Memory B cell (primary cell): Measurements from ENCODE around the gene C9orf85.
"Not testable (repeated sequence)": the region's sequence is repeated elsewhere in the genome, so short reads cannot be mapped to it uniquely, and the experiment has no call there.

ENCODE experiments used
- ATAC-seq: fragments of 150-1000 bp; cut with Tn5 transposase; 2 replicates; pipeline ENCODE4 v1.10.0; 2021; ENCODE audit warnings: low read depth, mild to moderate bottlenecking, moderate library complexity
- DNase-seq, 2 donors: peaks; one replicate each; pipeline ENCODE4 v3.0.0; 2022; ENCODE audit warnings: low spot score in 2 of 2
- H3K27ac Mint-ChIP-seq: one replicate; pipeline ENCODE4 v1.8.0; 2022; ENCODE audit warnings: mild to moderate bottlenecking, moderate library complexity, mixed read lengths
- H3K27me3 Mint-ChIP-seq: one replicate; pipeline ENCODE4 v1.8.0; 2022; ENCODE audit warnings: mixed read lengths
- H3K36me3 Mint-ChIP-seq: one replicate; pipeline ENCODE4 v1.8.0; 2022; ENCODE audit warnings: mild to moderate bottlenecking, mixed read lengths
- H3K4me1 Mint-ChIP-seq: one replicate; pipeline ENCODE4 v1.8.0; 2022; ENCODE audit warnings: mixed read lengths
- H3K4me3 Mint-ChIP-seq: one replicate; pipeline ENCODE4 v1.8.0; 2022; ENCODE audit warnings: mild to moderate bottlenecking, moderate library complexity, mixed read lengths
- H3K9me3 Mint-ChIP-seq: one replicate; pipeline ENCODE4 v1.8.0; 2022; ENCODE audit warnings: mixed read lengths

The C9orf85 gene

GRCh38 chr9:71891557-71892189 lies 19.8 kb upstream of the C9orf85 start:
- Mint-ChIP-seq H3K36me3 (peaks cover 5% of the 10 kb centered on the region), H3K4me3 (no peak overlapping the region)
- peak; percentile 58 for ATAC-seq

GRCh38 chr9:71895117-71895516 lies 16.3 kb upstream of the C9orf85 start:
- ATAC-seq = no peak

More at GRCh38 chr9:71891557-71892189, 19.8 kb upstream of the C9orf85 start:
- Mint-ChIP-seq H3K27ac (peak overlapping the region; percentile 73), H3K27me3 (no peaks in the 10 kb centered on the region), H3K9me3 (no peaks in the 10 kb centered on the region), H3K4me1 (peaks cover 37% of the 10 kb centered on the region)
- DNase-seq = no peak

GRCh38 chr9:71895955-71896354 lies 15.5 kb upstream of the C9orf85 start:
- ATAC-seq (no peak), DNase-seq (no peak)
- Mint-ChIP-seq H3K9me3 (no peaks in the 10 kb centered on the region), H3K4me1 (peaks cover 44% of the 10 kb centered on the region), H3K27ac (no peak overlapping the region), H3K4me3 (no peak overlapping the region), H3K27me3 (no peaks in the 10 kb centered on the region), H3K36me3 (peaks cover 7% of the 10 kb centered on the region)

More at GRCh38 chr9:71895117-71895516, 16.3 kb upstream of the C9orf85 start:
- no peak overlapping the region for H3K4me3 Mint-ChIP-seq
- H3K4me1 Mint-ChIP-seq = peaks cover 42% of the 10 kb centered on the region
- H3K9me3 Mint-ChIP-seq = no peaks in the 10 kb centered on the region
- peaks cover 7% of the 10 kb centered on the region for H3K36me3 Mint-ChIP-seq
- H3K27me3 Mint-ChIP-seq = no peaks in the 10 kb centered on the region
- no peak for DNase-seq
- H3K27ac Mint-ChIP-seq = no peak overlapping the region

GRCh38 chr9:71896761-71897160 lies 14.7 kb upstream of the C9orf85 start:
- H3K9me3 Mint-ChIP-seq = no peaks in the 10 kb centered on the region

GRCh38 chr9:71897577-71897976 lies 13.9 kb upstream of the C9orf85 start:
- Mint-ChIP-seq H3K4me3 (peak overlapping the region; percentile 40), H3K36me3 (peaks cover 4% of the 10 kb centered on the region), H3K27me3 (no peaks in the 10 kb centered on the region), H3K9me3 (no peaks in the 10 kb centered on the region), H3K4me1 (peaks cover 44% of the 10 kb centered on the region), H3K27ac (peak overlapping the region; percentile 51)
- DNase-seq (no peak), ATAC-seq (peak; percentile 73)

More at GRCh38 chr9:71896761-71897160, 14.7 kb upstream of the C9orf85 start:
- H3K27me3 Mint-ChIP-seq = no peaks in the 10 kb centered on the region
- no peak for DNase-seq
- H3K27ac Mint-ChIP-seq = peak overlapping the region; percentile 51
- H3K36me3 Mint-ChIP-seq = peaks cover 4% of the 10 kb centered on the region
- H3K4me1 Mint-ChIP-seq = peaks cover 41% of the 10 kb centered on the region
- peak; percentile 48 for ATAC-seq
- peak overlapping the region; percentile 45 for H3K4me3 Mint-ChIP-seq

GRCh38 chr9:71898756-71899155 lies 12.7 kb upstream of the C9orf85 start:
- H3K27me3 Mint-ChIP-seq = not testable (repeated sequence)

GRCh38 chr9:71901695-71902597 lies 9.5 kb upstream of the C9orf85 start:
- peak overlapping the region; percentile 1 for H3K4me3 Mint-ChIP-seq
- no peaks in the 10 kb centered on the region for H3K9me3 Mint-ChIP-seq
- peaks cover 2% of the 10 kb centered on the region for H3K36me3 Mint-ChIP-seq
- no peak for DNase-seq
- H3K4me1 Mint-ChIP-seq = peaks cover 35% of the 10 kb centered on the region
- H3K27ac Mint-ChIP-seq = peak overlapping the region; percentile 26
- H3K27me3 Mint-ChIP-seq = no peaks in the 10 kb centered on the region
- ATAC-seq = peak; percentile 25

More at GRCh38 chr9:71898756-71899155, 12.7 kb upstream of the C9orf85 start:
- not testable (repeated sequence) for H3K4me3 Mint-ChIP-seq, DNase-seq, ATAC-seq, H3K9me3 Mint-ChIP-seq, H3K36me3 Mint-ChIP-seq
- Mint-ChIP-seq H3K4me1 (peaks cover 38% of the 10 kb centered on the region), H3K27ac (peak overlapping the region; percentile 61)

GRCh38 chr9:71904076-71904475 lies 7.4 kb upstream of the C9orf85 start:
- Mint-ChIP-seq H3K4me1 (peaks cover 27% of the 10 kb centered on the region), H3K36me3 (peaks cover 2% of the 10 kb centered on the region), H3K4me3 (no peak overlapping the region), H3K27me3 (no peaks in the 10 kb centered on the region), H3K9me3 (peaks cover 1% of the 10 kb centered on the region), H3K27ac (peak overlapping the region; percentile 11)
- ATAC-seq (no peak), DNase-seq (no peak)

- no peak overlapping the region for H3K27ac Mint-ChIP-seq
- H3K4me1 Mint-ChIP-seq = peaks cover 31% of the 10 kb centered on the region
- H3K4me3 Mint-ChIP-seq = peak overlapping the region; percentile 99
- H3K9me3 Mint-ChIP-seq = peaks cover 1% of the 10 kb centered on the region
- DNase-seq (no peak), ATAC-seq (no peak)
- no peaks in the 10 kb centered on the region for H3K27me3 Mint-ChIP-seq
- H3K36me3 Mint-ChIP-seq = peaks cover 2% of the 10 kb centered on the region
These were observed 2.6 kb upstream of the C9orf85 start for GRCh38 chr9:71908825-71909224.

- ATAC-seq = no peak
- H3K27me3 Mint-ChIP-seq = no peaks in the 10 kb centered on the region
- peak overlapping the region; percentile 99 for H3K4me3 Mint-ChIP-seq
- peaks cover 29% of the 10 kb centered on the region for H3K4me1 Mint-ChIP-seq
- H3K27ac Mint-ChIP-seq = peak overlapping the region; percentile 56
- H3K36me3 Mint-ChIP-seq = peaks cover 2% of the 10 kb centered on the region
- peaks cover 1% of the 10 kb centered on the region for H3K9me3 Mint-ChIP-seq
- peak in 1 of 2 donors; percentile 20 for DNase-seq
These were observed 1.4 kb upstream of the C9orf85 start for GRCh38 chr9:71909887-71910649.

GRCh38 chr9:71910650-71911060 lies 784 bp upstream of the C9orf85 start:
- peaks cover 29% of the 10 kb centered on the region for H3K4me1 Mint-ChIP-seq
- ATAC-seq (peak; percentile 24), DNase-seq (no peak)
- H3K27me3 Mint-ChIP-seq = no peaks in the 10 kb centered on the region
- peaks cover 1% of the 10 kb centered on the region for H3K9me3 Mint-ChIP-seq
- H3K36me3 Mint-ChIP-seq = peaks cover 2% of the 10 kb centered on the region
- H3K27ac Mint-ChIP-seq = peak overlapping the region; percentile 89
- H3K4me3 Mint-ChIP-seq = peak overlapping the region; percentile 99

- H3K9me3 Mint-ChIP-seq = peaks cover 1% of the 10 kb centered on the region
- no peaks in the 10 kb centered on the region for H3K27me3 Mint-ChIP-seq
- peak overlapping the region; percentile 99 for H3K4me3 Mint-ChIP-seq
- peak overlapping the region; percentile 89 for H3K27ac Mint-ChIP-seq
- no peak for ATAC-seq
- H3K36me3 Mint-ChIP-seq = peaks cover 2% of the 10 kb centered on the region
- DNase-seq = no peak
- peaks cover 33% of the 10 kb centered on the region for H3K4me1 Mint-ChIP-seq
These were observed 483 bp downstream of the C9orf85 start for GRCh38 chr9:71911908-71912335.

GRCh38 chr9:71915495-71915894 lies 4.1 kb downstream of the C9orf85 start:
- Mint-ChIP-seq H3K36me3 (peaks cover 10% of the 10 kb centered on the region), H3K27ac (peak overlapping the region; percentile 29), H3K9me3 (no peaks in the 10 kb centered on the region), H3K4me3 (no peak overlapping the region), H3K27me3 (no peaks in the 10 kb centered on the region), H3K4me1 (peaks cover 15% of the 10 kb centered on the region)
- DNase-seq = no peak
- no peak for ATAC-seq
